Body of pancreas (tissue), 4 donors: ENCODE data around the gene AEN.

Experiments
- CTCF ChIP-seq, 7 experiments: fragments of 450-650 bp in 4 of 7; fragments of 200-600 bp in 3 of 7; sonication (generic) in 3 of 7; IDR thresholded peaks; one replicate each; pipeline ENCODE4 v1.5.1; 2016 to 2019; ENCODE audit warnings: antibody characterized with exemption in 7 of 7
- POLR2A ChIP-seq, 3 donors: fragments of 450-650 bp; IDR thresholded peaks; one replicate each; pipeline ENCODE4 v1.6.1; 2016; ENCODE audit warnings: antibody characterized with exemption in 3 of 3, mild to moderate bottlenecking in 2 of 3

- TF ChIP-seq CTCF (IDR thresholded peaks at IDR 0.05) (no peak), POLR2A (IDR thresholded peaks at IDR 0.05) (no peak)
Measured at GRCh38 chr15:88579322-88579721, 41.8 kb upstream of the AEN start.
